Ishikawa (cell line): ENCODE measurements around the gene CACNB2.

Experiments
- CEBPB ChIP-seq: IDR thresholded peaks from 2 replicates; pipeline ENCODE4 v1.6.1; 2012
- EP300 ChIP-seq: IDR thresholded peaks from 2 replicates; pipeline ENCODE4 v1.6.1; 2012; ENCODE audit warnings: borderline replicate concordance
- RAD21 ChIP-seq: IDR thresholded peaks from 2 replicates; pipeline ENCODE4 v1.6.1; 2012; ENCODE audit warnings: low read depth
- TAF1 ChIP-seq: IDR thresholded peaks from 2 replicates; pipeline ENCODE4 v1.6.1; 2012; ENCODE audit warnings: low read depth, mild to moderate bottlenecking
- TCF12 ChIP-seq: IDR thresholded peaks from 2 replicates; pipeline ENCODE4 v1.6.1; 2012; ENCODE audit warnings: low read depth
- YY1 ChIP-seq: IDR thresholded peaks from 2 replicates; pipeline ENCODE4 v1.6.1; 2012; ENCODE audit warnings: low read depth
- TF ChIP-seq, protein P1 (sequence below): IDR thresholded peaks from 2 replicates; pipeline ENCODE4 v1.6.1; 2012
- TF ChIP-seq, protein P2 (sequence below): IDR thresholded peaks from 2 replicates; pipeline ENCODE4 v1.6.1; 2012; ENCODE audit warnings: low read depth, mild to moderate bottlenecking

DNA sequence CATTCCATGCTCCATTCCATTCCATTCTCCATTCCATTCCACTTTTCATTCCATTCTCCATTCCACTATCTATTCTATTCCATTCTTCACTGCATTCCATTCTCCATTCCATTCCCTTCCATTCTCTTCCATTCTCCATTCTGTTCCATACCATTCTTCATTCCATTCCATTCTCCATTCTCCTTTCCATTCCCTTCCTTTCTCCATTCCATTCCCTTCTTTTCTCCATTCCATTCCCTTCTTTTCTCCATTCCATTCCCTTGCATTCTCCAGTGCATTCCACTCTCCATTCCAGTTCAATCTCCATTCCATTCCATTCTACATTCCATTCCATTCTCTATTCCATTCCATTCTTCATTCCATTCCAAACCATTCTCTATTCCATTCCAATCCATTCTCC, 430.9 kb downstream of the CACNB2 start:
- TF ChIP-seq CEBPB (no peak), TAF1 (no peak), EP300 (no peak), YY1 (no peak), RAD21 (no peak), TCF12 (no peak)
- TF ChIP-seq, protein P1, sequence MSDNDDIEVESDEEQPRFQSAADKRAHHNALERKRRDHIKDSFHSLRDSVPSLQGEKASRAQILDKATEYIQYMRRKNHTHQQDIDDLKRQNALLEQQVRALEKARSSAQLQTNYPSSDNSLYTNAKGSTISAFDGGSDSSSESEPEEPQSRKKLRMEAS: no peak
- TF ChIP-seq, protein P2, sequence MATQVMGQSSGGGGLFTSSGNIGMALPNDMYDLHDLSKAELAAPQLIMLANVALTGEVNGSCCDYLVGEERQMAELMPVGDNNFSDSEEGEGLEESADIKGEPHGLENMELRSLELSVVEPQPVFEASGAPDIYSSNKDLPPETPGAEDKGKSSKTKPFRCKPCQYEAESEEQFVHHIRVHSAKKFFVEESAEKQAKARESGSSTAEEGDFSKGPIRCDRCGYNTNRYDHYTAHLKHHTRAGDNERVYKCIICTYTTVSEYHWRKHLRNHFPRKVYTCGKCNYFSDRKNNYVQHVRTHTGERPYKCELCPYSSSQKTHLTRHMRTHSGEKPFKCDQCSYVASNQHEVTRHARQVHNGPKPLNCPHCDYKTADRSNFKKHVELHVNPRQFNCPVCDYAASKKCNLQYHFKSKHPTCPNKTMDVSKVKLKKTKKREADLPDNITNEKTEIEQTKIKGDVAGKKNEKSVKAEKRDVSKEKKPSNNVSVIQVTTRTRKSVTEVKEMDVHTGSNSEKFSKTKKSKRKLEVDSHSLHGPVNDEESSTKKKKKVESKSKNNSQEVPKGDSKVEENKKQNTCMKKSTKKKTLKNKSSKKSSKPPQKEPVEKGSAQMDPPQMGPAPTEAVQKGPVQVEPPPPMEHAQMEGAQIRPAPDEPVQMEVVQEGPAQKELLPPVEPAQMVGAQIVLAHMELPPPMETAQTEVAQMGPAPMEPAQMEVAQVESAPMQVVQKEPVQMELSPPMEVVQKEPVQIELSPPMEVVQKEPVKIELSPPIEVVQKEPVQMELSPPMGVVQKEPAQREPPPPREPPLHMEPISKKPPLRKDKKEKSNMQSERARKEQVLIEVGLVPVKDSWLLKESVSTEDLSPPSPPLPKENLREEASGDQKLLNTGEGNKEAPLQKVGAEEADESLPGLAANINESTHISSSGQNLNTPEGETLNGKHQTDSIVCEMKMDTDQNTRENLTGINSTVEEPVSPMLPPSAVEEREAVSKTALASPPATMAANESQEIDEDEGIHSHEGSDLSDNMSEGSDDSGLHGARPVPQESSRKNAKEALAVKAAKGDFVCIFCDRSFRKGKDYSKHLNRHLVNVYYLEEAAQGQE: no peak
